Left ventricle myocardium inferior (tissue), 1 donor: Measurements from ENCODE around the gene SLC23A3. TPM values are rescaled to one million over a fixed set of nuclear protein-coding genes. Genes with fewer than 3 reads are reported as not detected.

Experiments
- DNase-seq: peaks from one replicate; pipeline ENCODE4 v3.0.0-alpha.2; 2020
- H3K27ac ChIP-seq: fragments of 200-600 bp; replicated peaks from 2 replicates; pipeline ENCODE4 v1.8.0; 2021
- H3K27me3 ChIP-seq: fragments of 200-600 bp; 2 replicates; pipeline ENCODE4 v1.8.0; 2021; ENCODE audit warnings: low read depth
- H3K36me3 ChIP-seq: fragments of 200-600 bp; 2 replicates; pipeline ENCODE4 v1.8.0; 2021
- H3K4me1 ChIP-seq: fragments of 200-600 bp; 2 replicates; pipeline ENCODE4 v1.8.0; 2021
- H3K4me3 ChIP-seq: fragments of 200-600 bp; 2 replicates; pipeline ENCODE4 v1.8.0; 2021; ENCODE audit warnings: mild to moderate bottlenecking, moderate library complexity
- H3K9me3 ChIP-seq: fragments of 200-600 bp; replicated peaks from 2 replicates; pipeline ENCODE4 v1.8.0; 2021
- intact Hi-C: fragments of 100-400 bp; cut with micrococcal nuclease; formaldehyde crosslinking; loops from one replicate; pipeline ENCODE4 v1.11.0; 2022
- total RNA-seq: library from RNA; stranded (reverse); fragmentation: NEBNext Ultra II Directional; extraction: Animal tissue kit (Norgen Biotek cat#: 25700); gene quantifications from one replicate; pipeline ENCODE4 v1.2.1, GENCODE V29; 2021
- TF ChIP-seq, protein P1 (sequence below): fragments of 200-600 bp; IDR thresholded peaks from 2 replicates; pipeline ENCODE4 v1.8.0; 2021; ENCODE audit warnings: antibody characterized with exemption, mild to moderate bottlenecking, borderline replicate concordance
- donor health status: DM: no; HTN: yes; CAD: no; lungs with severe emphysema.

Gene SLC23A3
- total RNA-seq, 1 donor from 2014 or later: 0.58 TPM

DNA sequence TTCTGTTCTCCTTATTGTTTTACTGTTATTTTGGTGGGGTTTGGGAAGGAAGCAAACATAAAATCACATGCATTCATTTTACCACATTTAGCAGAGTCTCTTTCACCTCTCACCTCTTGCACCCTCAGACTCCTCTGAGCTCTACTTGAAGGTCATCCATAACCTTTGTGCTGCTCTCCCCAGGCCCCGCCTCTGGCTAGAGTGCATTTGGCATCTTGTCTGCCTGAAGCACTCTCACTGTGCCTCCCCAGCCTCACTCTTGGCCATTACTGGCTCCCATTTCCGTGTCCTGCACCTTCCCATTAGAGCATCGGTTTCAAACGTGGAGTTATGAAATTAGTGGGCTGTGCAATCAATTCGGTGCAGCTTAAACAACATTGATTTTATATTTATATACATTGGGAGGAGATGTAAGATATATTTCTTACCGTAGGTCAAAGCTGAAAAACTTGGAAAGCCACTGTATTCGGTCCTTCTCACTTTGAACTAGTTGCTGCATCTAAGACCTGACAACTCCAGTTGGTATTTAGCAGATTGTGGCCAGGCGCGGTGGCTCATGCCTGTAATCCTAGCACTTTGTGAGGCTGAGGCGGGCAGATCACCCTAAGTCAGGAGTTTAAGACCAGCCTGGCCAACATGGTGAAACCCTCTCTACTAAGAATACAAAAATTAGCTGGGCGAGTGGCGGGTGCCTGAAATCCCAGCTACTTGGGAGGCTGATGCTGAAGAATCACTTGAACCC lies 29.8 kb upstream of the SLC23A3 start:
- intact Hi-C loops: no loop called here
- no peak overlapping the region for H3K27ac ChIP-seq
- no peaks in the 10 kb centered on the region for H3K4me1 ChIP-seq
- DNase-seq: no peak
- H3K36me3 ChIP-seq: no peaks in the 10 kb centered on the region
- no peak overlapping the region for H3K4me3 ChIP-seq
- no peaks in the 10 kb centered on the region for H3K9me3 ChIP-seq
- TF ChIP-seq, protein P1, sequence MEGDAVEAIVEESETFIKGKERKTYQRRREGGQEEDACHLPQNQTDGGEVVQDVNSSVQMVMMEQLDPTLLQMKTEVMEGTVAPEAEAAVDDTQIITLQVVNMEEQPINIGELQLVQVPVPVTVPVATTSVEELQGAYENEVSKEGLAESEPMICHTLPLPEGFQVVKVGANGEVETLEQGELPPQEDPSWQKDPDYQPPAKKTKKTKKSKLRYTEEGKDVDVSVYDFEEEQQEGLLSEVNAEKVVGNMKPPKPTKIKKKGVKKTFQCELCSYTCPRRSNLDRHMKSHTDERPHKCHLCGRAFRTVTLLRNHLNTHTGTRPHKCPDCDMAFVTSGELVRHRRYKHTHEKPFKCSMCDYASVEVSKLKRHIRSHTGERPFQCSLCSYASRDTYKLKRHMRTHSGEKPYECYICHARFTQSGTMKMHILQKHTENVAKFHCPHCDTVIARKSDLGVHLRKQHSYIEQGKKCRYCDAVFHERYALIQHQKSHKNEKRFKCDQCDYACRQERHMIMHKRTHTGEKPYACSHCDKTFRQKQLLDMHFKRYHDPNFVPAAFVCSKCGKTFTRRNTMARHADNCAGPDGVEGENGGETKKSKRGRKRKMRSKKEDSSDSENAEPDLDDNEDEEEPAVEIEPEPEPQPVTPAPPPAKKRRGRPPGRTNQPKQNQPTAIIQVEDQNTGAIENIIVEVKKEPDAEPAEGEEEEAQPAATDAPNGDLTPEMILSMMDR: no peak
- H3K27me3 ChIP-seq: peaks cover 30% of the 10 kb centered on the region

DNA sequence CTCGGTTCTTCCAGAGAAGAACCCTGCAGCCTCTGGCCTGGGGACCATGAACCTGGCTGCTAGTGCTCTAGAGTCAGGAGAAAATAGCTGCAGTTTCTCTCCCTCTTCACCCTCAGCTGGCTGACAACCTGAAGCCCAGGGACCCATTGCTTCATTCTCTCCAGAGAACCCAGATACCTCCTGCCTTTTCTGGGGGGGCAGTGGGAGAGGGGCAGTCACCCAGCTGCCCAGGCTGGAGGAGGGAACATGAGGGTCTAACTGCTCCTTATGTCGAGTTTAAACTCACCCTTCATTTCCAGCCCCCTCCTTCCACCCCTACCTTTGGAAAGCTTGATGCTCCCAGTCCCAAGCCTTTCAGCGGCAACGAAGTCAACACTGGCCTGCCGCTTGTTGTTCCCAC lies 29.1 kb upstream of the SLC23A3 start:
- Histone ChIP-seq H3K4me3 (no peak overlapping the region), H3K27me3 (peaks cover 30% of the 10 kb centered on the region), H3K4me1 (no peaks in the 10 kb centered on the region), H3K9me3 (no peaks in the 10 kb centered on the region), H3K36me3 (no peaks in the 10 kb centered on the region), H3K27ac (no peak overlapping the region)
- intact Hi-C loops: no loop called here
- DNase-seq: no peak
- TF ChIP-seq, protein P1: no peak

DNA sequence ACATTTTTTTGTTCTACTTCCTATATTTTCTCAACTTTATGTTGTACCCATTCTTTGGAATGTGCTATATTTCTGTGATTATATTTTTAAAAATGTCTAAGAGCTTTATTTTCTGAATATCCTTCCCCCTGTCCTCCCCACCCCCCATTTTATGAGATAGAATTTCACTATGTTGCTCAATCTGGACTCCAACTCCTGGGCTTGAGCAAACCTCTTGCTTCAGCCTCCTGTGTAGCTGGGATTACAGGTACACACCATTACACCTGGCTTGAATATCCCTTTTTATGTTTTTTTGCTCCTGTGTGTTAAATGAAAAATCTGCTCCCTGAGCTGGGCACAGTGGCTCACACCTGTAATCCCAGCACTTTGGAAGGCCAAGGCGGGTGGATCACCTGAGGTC lies 27.6 kb upstream of the SLC23A3 start:
- Histone ChIP-seq H3K27me3 (peaks cover 30% of the 10 kb centered on the region), H3K4me1 (no peaks in the 10 kb centered on the region), H3K27ac (no peak overlapping the region), H3K9me3 (no peaks in the 10 kb centered on the region), H3K4me3 (no peak overlapping the region), H3K36me3 (no peaks in the 10 kb centered on the region)
- intact Hi-C loops: no loop called here
- TF ChIP-seq, protein P1: no peak
- DNase-seq: no peak

DNA sequence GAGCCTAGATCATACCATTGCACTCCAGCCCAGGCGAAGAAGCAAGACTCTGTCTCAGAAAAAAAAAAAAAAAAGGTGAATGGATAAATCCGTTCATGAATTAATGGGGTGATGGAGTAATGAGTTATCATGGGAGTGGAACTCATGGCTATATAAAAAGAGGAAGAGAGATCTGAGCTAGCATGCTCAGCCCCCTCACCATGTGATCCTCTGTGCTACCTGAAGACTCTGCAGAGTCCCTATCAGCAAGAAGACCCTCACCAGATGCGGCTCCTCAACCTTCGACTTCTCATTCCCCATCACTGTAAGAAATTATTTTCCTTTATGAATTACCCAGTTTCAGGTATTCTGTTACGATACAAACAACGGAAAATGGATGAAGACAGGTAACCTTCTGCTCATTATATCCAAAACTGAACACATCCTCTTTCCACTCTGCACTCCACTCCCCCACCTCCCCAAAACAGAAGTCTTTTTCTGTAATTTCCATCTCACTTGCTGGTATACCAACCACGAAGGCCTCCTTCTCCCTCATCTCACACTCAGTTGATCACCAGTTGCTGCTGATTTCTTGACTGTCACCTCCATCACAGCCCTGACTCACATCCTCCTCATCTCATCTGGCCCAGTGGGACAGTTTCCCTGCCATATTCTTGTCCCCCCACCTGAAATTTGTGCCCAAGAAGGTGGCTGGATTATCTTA lies 17.1 kb upstream of the SLC23A3 start:
- TF ChIP-seq, protein P1: no peak
- Histone ChIP-seq H3K9me3 (no peaks in the 10 kb centered on the region), H3K36me3 (peaks cover 25% of the 10 kb centered on the region), H3K27ac (no peak overlapping the region), H3K4me1 (no peaks in the 10 kb centered on the region), H3K4me3 (no peak overlapping the region), H3K27me3 (no peaks in the 10 kb centered on the region)
- DNase-seq: no peak
- intact Hi-C loops: no loop called here

DNA sequence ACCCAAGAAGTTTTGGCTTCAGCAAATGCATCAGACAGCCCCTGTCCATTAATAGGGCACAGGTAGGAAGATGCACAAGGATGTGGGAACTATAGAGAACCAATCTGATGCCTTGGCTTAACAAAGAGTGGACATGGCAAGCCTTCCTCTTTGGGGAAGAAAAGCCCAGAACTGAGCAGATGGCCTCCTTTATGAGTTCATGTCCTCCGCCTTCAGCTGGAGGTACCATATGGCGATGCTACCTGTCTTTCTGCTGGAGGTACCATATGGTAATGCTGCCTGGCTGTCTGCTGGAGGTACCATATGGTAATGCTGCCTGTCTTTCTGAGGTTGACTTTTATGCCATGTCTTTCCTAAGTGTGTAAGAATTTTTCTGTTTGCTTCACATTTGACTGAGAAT lies 14.3 kb upstream of the SLC23A3 start:
- H3K9me3 ChIP-seq: no peaks in the 10 kb centered on the region
- intact Hi-C loops: no loop called here
- no peak overlapping the region for H3K27ac ChIP-seq
- no peak overlapping the region for H3K4me3 ChIP-seq
- TF ChIP-seq, protein P1: no peak
- no peak for DNase-seq
- H3K27me3 ChIP-seq: no peaks in the 10 kb centered on the region
- H3K36me3 ChIP-seq: peaks cover 49% of the 10 kb centered on the region
- peaks cover 10% of the 10 kb centered on the region for H3K4me1 ChIP-seq
